K562 (cell line): Measurements from ENCODE around the gene PRR23A. TPM values are rescaled to one million over a fixed set of nuclear protein-coding genes. Genes with fewer than 3 reads are reported as not detected.
A peak's percentile ranks its signal among the peaks of the same experiment; 100 is the strongest.

ENCODE experiments used
- ATAC-seq: fragments of 200-7000 bp; cut with Tn5 transposase; 3 replicates; pipeline ENCODE4 v1.9.1; 2020; ENCODE audit warnings: moderate library complexity
- BruUV-seq: library from RNA; stranded (reverse); fragments of 400-500 nt; replicated peaks from 2 replicates; lab custom pipeline; 2021; lab: Mats Ljungman, UMichigan
- CTCF ChIA-PET: fragments of 300-600 bp; formaldehyde crosslinking; extraction: SDS; loops from one replicate; lab custom pipeline; 2021; ENCODE audit warnings: low intra/inter-chr PET ratio; lab: Yijun Ruan, JAX
- POLR2A ChIA-PET: fragments of 300-600, 350-650 bp; sonication (Branson Sonifier 250); formaldehyde crosslinking; extraction: SDS; loops from one replicate; lab custom pipeline; 2021; ENCODE audit warnings: antibody characterized with exemption, inconsistent platforms; lab: Yijun Ruan, JAX
- DNase-seq, 4 experiments: peaks; one replicate each; pipeline versions ENCODE4 v3.0.0 to v3.0.0-alpha.2; 2011 to 2018; ENCODE audit warnings: low spot score in 3 of 4, mixed read lengths in 3 of 4; ENCODE audit errors: extremely low read depth in 1 of 4
- FAIRE-seq: peaks from 2 replicates; lab custom pipeline; 2011; peaks lifted over from hg19 to GRCh38; lab: Jason Lieb, UNC
- H2AFZ ChIP-seq: 2 replicates; pipeline ENCODE4 v1.6.0; 2011; ENCODE audit warnings: low read depth, low read length, control low read depth, inconsistent platforms
- H3K27ac ChIP-seq: fragments of 200-600 bp; 3 replicates; pipeline ENCODE4 v1.8.0; 2011; ENCODE audit warnings: low read depth, mild to moderate bottlenecking, control low read depth, inconsistent platforms, low read length, moderate library complexity, mixed read lengths; ENCODE audit errors: extremely low read depth
- H3K27me3 ChIP-seq, 2 experiments: fragments of 300-600 bp in 1 of 2; 2 replicates in 1 of 2; 3 replicates in 1 of 2; pipeline versions ENCODE4 v1.6.0 to v1.8.0; 2011; ENCODE audit warnings: inconsistent platforms in 2 of 2, low read length in 2 of 2, mild to moderate bottlenecking in 1 of 2, mixed read lengths in 1 of 2, moderate library complexity in 1 of 2; ENCODE audit not compliant: control insufficient read depth in 2 of 2, insufficient read depth in 2 of 2
- H3K36me3 ChIP-seq: fragments of 300-600 bp; 3 replicates; pipeline ENCODE4 v1.8.0; 2011; ENCODE audit warnings: mild to moderate bottlenecking, low read length, inconsistent platforms; ENCODE audit not compliant: control insufficient read depth, insufficient read depth
- H3K4me1 ChIP-seq, 2 experiments: fragments of 200-600 bp in 1 of 2; replicated peaks in 1 of 2; 2 replicates in 1 of 2; 3 replicates in 1 of 2; pipeline versions ENCODE4 v1.5.1 to v1.8.0; 2011; ENCODE audit warnings: inconsistent platforms in 2 of 2, low read length in 2 of 2, mild to moderate bottlenecking in 1 of 2, mixed read lengths in 1 of 2, moderate library complexity in 1 of 2; ENCODE audit not compliant: control insufficient read depth in 2 of 2, insufficient read depth in 2 of 2
- H3K4me2 ChIP-seq: 2 replicates; pipeline ENCODE4 v1.6.1; 2011; ENCODE audit warnings: low read length, control low read depth, inconsistent platforms, mixed read lengths; ENCODE audit not compliant: insufficient read depth
- H3K4me3 ChIP-seq: fragments of 200-600 bp; sonication (generic), shearing (Covaris generic); 2 replicates; pipeline ENCODE4 v1.5.1; 2016; ENCODE audit warnings: control low read depth, inconsistent platforms
- H3K79me2 ChIP-seq: fragments of 200-600 bp; 3 replicates; pipeline ENCODE4 v1.8.0; 2011; ENCODE audit warnings: low read length, inconsistent platforms; ENCODE audit not compliant: control insufficient read depth, insufficient read depth
- H3K9ac ChIP-seq, 2 experiments: 2 replicates each; pipeline versions ENCODE4 v1.6.0 to v1.6.1; 2011; ENCODE audit warnings: low read depth in 2 of 2, low read length in 2 of 2, control low read depth in 1 of 2, inconsistent platforms in 1 of 2, mild to moderate bottlenecking in 1 of 2, mixed read lengths in 1 of 2; ENCODE audit not compliant: insufficient read depth in 1 of 2
- H3K9me1 ChIP-seq: one replicate; pipeline ENCODE4 v1.6.0; 2011; ENCODE audit warnings: inconsistent platforms, mild to moderate bottlenecking, low read length, moderate library complexity; ENCODE audit not compliant: control insufficient read depth, insufficient read depth
- H3K9me3 ChIP-seq: replicated peaks from 2 replicates; pipeline ENCODE4 v1.5.1; 2011; ENCODE audit warnings: low read depth, low read length, inconsistent platforms; ENCODE audit not compliant: control insufficient read depth, insufficient read depth
- H4K20me1 ChIP-seq: replicated peaks from 2 replicates; pipeline ENCODE4 v1.6.1; 2011; ENCODE audit warnings: low read length, inconsistent platforms, mixed read lengths; ENCODE audit not compliant: control insufficient read depth, insufficient read depth
- CEBPB ChIP-seq: fragments of 450-650 bp; IDR thresholded peaks from 2 replicates; pipeline ENCODE4 v1.6.1; 2016; ENCODE audit warnings: missing genetic modification characterization, missing compliant biosample characterization
- CEBPG ChIP-seq, 3 experiments: fragments of 200-800 bp in 1 of 3; sonication (Bioruptor generic) in 1 of 3; sonication (generic) in 1 of 3; formaldehyde crosslinking in 1 of 3; IDR thresholded peaks in 2 of 3; conservative IDR thresholded peaks in 1 of 3; 2 replicates each; pipeline versions ENCODE4 v1.6.1 to v1.8.0; 2016 to 2022; ENCODE audit warnings: missing compliant biosample characterization in 2 of 3, missing genetic modification characterization in 2 of 3, mild to moderate bottlenecking in 1 of 3, missing genetic modification reagents in 1 of 3
- E2F1 ChIP-seq: sonication (generic); formaldehyde crosslinking; IDR thresholded peaks from 2 replicates; pipeline ENCODE4 v1.8.1; 2023; ENCODE audit warnings: mild to moderate bottlenecking, missing genetic modification reagents, moderate library complexity
- E2F6 ChIP-seq, 2 experiments: IDR thresholded peaks; 2 replicates each; pipeline ENCODE4 v1.6.1; 2011; ENCODE audit warnings: borderline replicate concordance in 1 of 2, control low read depth in 1 of 2, low read depth in 1 of 2, low read length in 1 of 2, mild to moderate bottlenecking in 1 of 2, mixed read lengths in 1 of 2, moderate library complexity in 1 of 2; ENCODE audit not compliant: insufficient read depth in 1 of 2, insufficient read length in 1 of 2, poor library complexity in 1 of 2, severe bottlenecking in 1 of 2; ENCODE audit errors: extremely low read depth in 1 of 2
- GMEB1 ChIP-seq: fragments of 250-450 bp; sonication (Bioruptor Pico); IDR thresholded peaks from 2 replicates; pipeline ENCODE4 v1.4.0; 2020; ENCODE audit warnings: mild to moderate bottlenecking
- GTF3C2 ChIP-seq: IDR thresholded peaks from 3 replicates; pipeline ENCODE4 v1.6.1; 2011; ENCODE audit warnings: borderline replicate concordance, mild to moderate bottlenecking, moderate library complexity; ENCODE audit not compliant: insufficient read length; ENCODE audit errors: extremely low read depth
- RBM14 ChIP-seq: fragments of 200-400 bp; formaldehyde crosslinking; IDR thresholded peaks from 2 replicates; pipeline ENCODE4 v1.6.1; 2018; ENCODE audit warnings: low read depth, mild to moderate bottlenecking, low read length, moderate library complexity, borderline replicate concordance; ENCODE audit not compliant: insufficient read depth
- SMARCC2 ChIP-seq: fragments of 450-650 bp; IDR thresholded peaks from 2 replicates; pipeline ENCODE4 v1.6.1; 2017; ENCODE audit warnings: antibody characterized with exemption, moderate library complexity, mild to moderate bottlenecking, low read depth
- ZEB2 ChIP-seq: fragments of 450-650 bp; IDR thresholded peaks from 2 replicates; pipeline ENCODE4 v1.6.1; 2016
- WGBS: fragments of 100-300 bp; shearing (Covaris generic); methylation state at CpG from one replicate; pipeline ENCODE4 v1.1.6; 2016; ENCODE audit warnings: low coverage, mixed read lengths; ENCODE audit not compliant: insufficient coverage; ENCODE audit errors: missing lambda C conversion rate; 5-methylcytosine and 5-hydroxymethylcytosine counted together
- in situ Hi-C: fragments of 300-500 bp; cut with MboI; formaldehyde crosslinking; loops from 4 replicates; pipeline ENCODE4 v1.15.0; 2018; ENCODE audit warnings: inconsistent platforms, mixed read lengths
- intact Hi-C: fragments of 100-400 bp; cut with micrococcal nuclease; formaldehyde crosslinking; loops from 2 replicates; pipeline ENCODE4 v1.14.2; 2022
- polyA plus RNA-seq, 8 experiments: library from polyadenylated mRNA; depleted of rRNA in 4 of 8; stranded (reverse) in 5 of 8; unstranded in 3 of 8; fragments of >200 nt; fragmentation: Nextera tagmentation in 2 of 8; fragmentation: Illumina TruSeq in 1 of 8; extraction: Ambion mirVana in 2 of 8; extraction: Trizol in 1 of 8; gene quantifications; 2 replicates each; pipeline versions ENCODE4 v1.2.1 to v1.2.3, GENCODE V29; 2011 to 2014; ENCODE audit warnings: inconsistent platforms in 1 of 8, missing spikeins in 1 of 8
- total RNA-seq, 7 experiments: library from RNA; depleted of rRNA in 6 of 7; stranded (reverse); fragments of >200 nt in 6 of 7; fragmentation: Illumina TruSeq in 2 of 7; extraction: Trizol in 2 of 7; gene quantifications; 2 replicates each; pipeline versions ENCODE4 v1.2.1 to v1.2.3, GENCODE V29; 2011 to 2021; ENCODE audit warnings: low replicate concordance in 1 of 7

PRR23A gene
- total and polyA plus RNA-seq, 9 of the 15 experiments (the other 6 are each of a cell fraction or from before 2014, with no cell fraction given), result not detected

GRCh38 chr3:139043554-139044365 is 37.7 kb upstream of the PRR23A start:
- no TSS peak for BruUV-seq
- WGBS, result 68% methylated on average over 37 of the region's 50 CpGs
- in situ Hi-C loops (no loop called here), intact Hi-C loops (no loop called here)
- Histone ChIP-seq H3K9ac (no peak overlapping the region), H3K4me3 (no peak overlapping the region), H3K4me1 (peaks cover 0 to 5% of the 10 kb centered on the region in 2 experiments; a peak in 1 of 5 replicates), H2AFZ (no peak overlapping the region), H3K9me3 (no peaks in the 10 kb centered on the region; the same call in 1 of the 2 replicates), H3K9me1 (no peaks in the 10 kb centered on the region), H3K4me2 (no peak overlapping the region), H4K20me1 (no peaks in the 10 kb centered on the region), H3K79me2 (no peaks in the 10 kb centered on the region), H3K36me3 (no peaks in the 10 kb centered on the region), H3K27ac (no peak overlapping the region), H3K27me3 (peaks cover 0 to 7% of the 10 kb centered on the region in 2 experiments; a peak in 3 of 5 replicates)
- ATAC-seq (no peak), DNase-seq (no peak), FAIRE-seq (no peak)
- ChIA-PET POLR2A (interaction anchor here (0.8 kb wide), 1 partner anchor 12 kb away, joined by 3 read pairs; no protein-coding TSS in a partner anchor), CTCF (no interaction called here)
- no peak for TF ChIP-seq RBM14
- TF ChIP-seq SMARCC2, result no peak
- no peak for TF ChIP-seq GMEB1 (CRISPR knock-in tag)
- TF ChIP-seq CEBPG (CRISPR knock-in tag; IDR thresholded peaks at IDR 0.05), result 0 out of 2 replicates have a peak, but pooled peaks have one; percentile 38
- peak; percentile 28 to 87; a peak in 2 of 4 replicates for TF ChIP-seq CEBPG (tag; conservative IDR thresholded peaks at IDR 0.05 in 1 of 2, IDR thresholded peaks at IDR 0.05 in 1 of 2)
- TF ChIP-seq E2F6 (IDR thresholded peaks at IDR 0.05; ENCODE audit: borderline replicate concordance in 1 of 2, extremely low read depth in 1 of 2, insufficient read depth in 1 of 2, insufficient read length in 1 of 2, low read depth in 1 of 2, low read length in 1 of 2, poor library complexity in 1 of 2, severe bottlenecking in 1 of 2), result no peak
- peak; percentile 91 for TF ChIP-seq CEBPB
- no peak for TF ChIP-seq GTF3C2
- TF ChIP-seq E2F1 (CRISPR knock-in tag), result no peak
- TF ChIP-seq ZEB2, result no peak
